PC-3 (cell line): ENCODE measurements around the gene KLHL40. TPM values are rescaled to one million over a fixed set of nuclear protein-coding genes. Genes with fewer than 3 reads are reported as not detected.
A peak's percentile ranks its signal among the peaks of the same experiment; 100 is the strongest.

Source experiments
- ATAC-seq: fragments of 200-7000 bp; cut with Tn5 transposase; 2 replicates; pipeline ENCODE4 v1.9.1; 2020; ENCODE audit warnings: mild to moderate bottlenecking, moderate library complexity
- BruUV-seq: library from RNA; stranded (reverse); fragments of 400-500 nt; replicated peaks from 2 replicates; lab custom pipeline; 2021; lab: Mats Ljungman, UMichigan
- CTCF ChIA-PET: fragments of 300-600 bp; sonication (Branson Sonifier 250); formaldehyde crosslinking; loops from one replicate; lab custom pipeline; 2022; ENCODE audit warnings: antibody characterized with exemption; lab: Charles Lee
- POLR2A ChIA-PET: fragments of 300-600 bp; sonication (Branson Sonifier 250); formaldehyde crosslinking; loops from one replicate; lab custom pipeline; 2022; ENCODE audit warnings: antibody characterized with exemption; ENCODE audit not compliant: unreplicated experiment; lab: Charles Lee
- DNase-seq: peaks from one replicate; pipeline ENCODE4 v3.0.0-alpha.2; 2015
- H2AFZ ChIP-seq: fragments of 300-600 bp; sonication (generic); 2 replicates; pipeline ENCODE4 v1.6.0; 2016; ENCODE audit warnings: antibody characterized with exemption, low read length
- H3F3A ChIP-seq: fragments of 300-600 bp; sonication (generic); one replicate; pipeline ENCODE4 v1.6.0; 2017; ENCODE audit warnings: antibody characterized with exemption, low read length, control low read depth, mild to moderate bottlenecking; ENCODE audit not compliant: unreplicated experiment
- H3K27ac ChIP-seq: fragments of 300-600 bp; sonication (generic); 2 replicates; pipeline ENCODE4 v1.5.1; 2016; ENCODE audit warnings: mild to moderate bottlenecking, low read length
- H3K27me3 ChIP-seq: fragments of 300-600 bp; sonication (generic); 2 replicates; pipeline ENCODE4 v1.6.1; 2016; ENCODE audit warnings: low read length, mixed read lengths
- H3K36me3 ChIP-seq: fragments of 300-600 bp; sonication (generic); 2 replicates; pipeline ENCODE4 v1.6.1; 2016; ENCODE audit warnings: low read depth, mixed run types, low read length, mixed read lengths
- H3K4me1 ChIP-seq: fragments of 300-600 bp; sonication (generic); 2 replicates; pipeline ENCODE4 v1.5.1; 2016; ENCODE audit warnings: low read length; ENCODE audit not compliant: insufficient read depth
- H3K4me2 ChIP-seq: fragments of 300-600 bp; sonication (generic); 2 replicates; pipeline ENCODE4 v1.6.0; 2016; ENCODE audit warnings: low read length
- H3K4me3 ChIP-seq: fragments of 300-600 bp; sonication (generic); 2 replicates; pipeline ENCODE4 v1.5.1; 2016; ENCODE audit warnings: mild to moderate bottlenecking, low read length, mixed read lengths
- H3K79me2 ChIP-seq: fragments of 300-600 bp; sonication (generic); 2 replicates; pipeline ENCODE4 v1.6.1; 2017; ENCODE audit warnings: low read length, mixed read lengths
- H3K9ac ChIP-seq: fragments of 300-600 bp; sonication (generic); 2 replicates; pipeline ENCODE4 v1.6.0; 2016; ENCODE audit warnings: mild to moderate bottlenecking, low read length
- H3K9me2 ChIP-seq: fragments of 300-600 bp; sonication (generic); replicated peaks from 2 replicates; pipeline ENCODE4 v1.6.1; 2016; ENCODE audit warnings: mixed run types, low read length, mixed read lengths
- H3K9me3 ChIP-seq: fragments of 300-600 bp; sonication (generic); 2 replicates; pipeline ENCODE4 v1.6.1; 2016; ENCODE audit warnings: low read length, mixed read lengths
- H4K20me1 ChIP-seq: fragments of 300-600 bp; sonication (generic); 2 replicates; pipeline ENCODE4 v1.6.1; 2016; ENCODE audit warnings: low read length, mixed read lengths
- CTCF ChIP-seq: fragments of 300-600 bp; sonication (generic); conservative IDR thresholded peaks from 2 replicates; pipeline ENCODE4 v1.5.1; 2017; ENCODE audit warnings: antibody characterized with exemption, low read depth, mild to moderate bottlenecking, low read length
- EZH2 ChIP-seq: fragments of 300-600 bp; sonication (generic); IDR thresholded peaks from one replicate; pipeline ENCODE4 v1.6.1; 2017; ENCODE audit warnings: antibody characterized with exemption, mild to moderate bottlenecking, low read length; ENCODE audit not compliant: unreplicated experiment
- EZH2phosphoT487 ChIP-seq: fragments of 300-600 bp; sonication (generic); IDR thresholded peaks from 2 replicates; pipeline ENCODE4 v1.6.1; 2018; ENCODE audit warnings: mild to moderate bottlenecking, antibody characterized with exemption, low read length, borderline replicate concordance
- intact Hi-C: fragments of 100-400 bp; cut with micrococcal nuclease; formaldehyde crosslinking; loops from 2 replicates; pipeline ENCODE4 v1.9.0; 2023
- total RNA-seq: library from RNA; depleted of rRNA; stranded (reverse); fragments of >200 nt; gene quantifications from 2 replicates; pipeline ENCODE4 v1.2.3, GENCODE V29; 2014

Gene KLHL40
- total RNA-seq, 1 experiment from 2014 or later = not detected

GRCh38 chr3:42672515-42672914, 12.8 kb upstream of the KLHL40 start:
- peaks cover 3% of the 10 kb centered on the region; the same call in 1 of the 2 replicates for H3K9me3 ChIP-seq

GRCh38 chr3:42673082-42673481, 12.3 kb upstream of the KLHL40 start:
- Histone ChIP-seq H3K9me2 (no peaks in the 10 kb centered on the region), H3K9ac (no peak overlapping the region), H2AFZ (no peak overlapping the region), H4K20me1 (no peaks in the 10 kb centered on the region), H3K4me3 (no peak overlapping the region), H3K27me3 (no peaks in the 10 kb centered on the region), H3K27ac (no peak overlapping the region), H3K36me3 (no peaks in the 10 kb centered on the region), H3K79me2 (no peaks in the 10 kb centered on the region), H3K4me1 (no peaks in the 10 kb centered on the region; the same call in 1 of the 2 replicates), H3K9me3 (peaks cover 3% of the 10 kb centered on the region; the same call in 1 of the 2 replicates), H3K4me2 (no peak overlapping the region), H3F3A (no peaks in the 10 kb centered on the region)
- DNase-seq (no peak), ATAC-seq (no peak)
- no TSS peak for BruUV-seq
- ChIA-PET POLR2A (no interaction called here), CTCF (no interaction called here)
- intact Hi-C loops = no loop called here
- TF ChIP-seq CTCF = no peak
- TF ChIP-seq EZH2phosphoT487 = no peak
- TF ChIP-seq EZH2 = no peak

More at GRCh38 chr3:42672515-42672914, 12.8 kb upstream of the KLHL40 start:
- Histone ChIP-seq H3K9me2 (no peaks in the 10 kb centered on the region), H3K4me1 (no peaks in the 10 kb centered on the region; the same call in 1 of the 2 replicates), H3K36me3 (no peaks in the 10 kb centered on the region), H3K27me3 (no peaks in the 10 kb centered on the region), H2AFZ (no peak overlapping the region), H3K27ac (no peak overlapping the region), H3F3A (no peaks in the 10 kb centered on the region), H4K20me1 (no peaks in the 10 kb centered on the region), H3K4me3 (no peak overlapping the region), H3K9ac (no peak overlapping the region), H3K4me2 (no peak overlapping the region), H3K79me2 (no peaks in the 10 kb centered on the region)
- intact Hi-C loops = no loop called here
- ChIA-PET CTCF (no interaction called here), POLR2A (no interaction called here)
- ATAC-seq (no peak), DNase-seq (no peak)
- BruUV-seq = no TSS peak
- TF ChIP-seq CTCF = no peak
- TF ChIP-seq EZH2 = no peak
- TF ChIP-seq EZH2phosphoT487 = no peak

GRCh38 chr3:42674146-42674545, 11.2 kb upstream of the KLHL40 start:
- TF ChIP-seq CTCF = no peak
- no peak for TF ChIP-seq EZH2phosphoT487
- no peak for TF ChIP-seq EZH2

More at GRCh38 chr3:42674146-42674545, 11.2 kb upstream of the KLHL40 start:
- H3K36me3 ChIP-seq = no peaks in the 10 kb centered on the region
- no peaks in the 10 kb centered on the region for H3K79me2 ChIP-seq
- H3K4me2 ChIP-seq = no peak overlapping the region
- no peaks in the 10 kb centered on the region; the same call in 1 of the 2 replicates for H3K4me1 ChIP-seq
- no peak overlapping the region for H3K27ac ChIP-seq
- H4K20me1 ChIP-seq = no peaks in the 10 kb centered on the region
- DNase-seq = peak; percentile 42
- ChIA-PET CTCF (no interaction called here), POLR2A (no interaction called here)
- BruUV-seq = no TSS peak
- H3K9me3 ChIP-seq = peaks cover 3% of the 10 kb centered on the region; the same call in 1 of the 2 replicates
- intact Hi-C loops = no loop called here
- no peak overlapping the region for H2AFZ ChIP-seq
- H3F3A ChIP-seq = no peaks in the 10 kb centered on the region
- ATAC-seq = peak; percentile 42
- no peaks in the 10 kb centered on the region for H3K9me2 ChIP-seq
- no peaks in the 10 kb centered on the region for H3K27me3 ChIP-seq
- H3K9ac ChIP-seq = no peak overlapping the region
- H3K4me3 ChIP-seq = no peak overlapping the region
